HG02678 (cell line): ENCODE results near the gene RASAL1.

Source experiments
- ATAC-seq: cut with Tn5 transposase; IDR thresholded peaks from one replicate; pipeline ENCODE4 v1.9.1; 2021; ENCODE audit warnings: mild to moderate bottlenecking, moderate library complexity; ENCODE audit not compliant: unreplicated experiment

The RASAL1 gene

DNA sequence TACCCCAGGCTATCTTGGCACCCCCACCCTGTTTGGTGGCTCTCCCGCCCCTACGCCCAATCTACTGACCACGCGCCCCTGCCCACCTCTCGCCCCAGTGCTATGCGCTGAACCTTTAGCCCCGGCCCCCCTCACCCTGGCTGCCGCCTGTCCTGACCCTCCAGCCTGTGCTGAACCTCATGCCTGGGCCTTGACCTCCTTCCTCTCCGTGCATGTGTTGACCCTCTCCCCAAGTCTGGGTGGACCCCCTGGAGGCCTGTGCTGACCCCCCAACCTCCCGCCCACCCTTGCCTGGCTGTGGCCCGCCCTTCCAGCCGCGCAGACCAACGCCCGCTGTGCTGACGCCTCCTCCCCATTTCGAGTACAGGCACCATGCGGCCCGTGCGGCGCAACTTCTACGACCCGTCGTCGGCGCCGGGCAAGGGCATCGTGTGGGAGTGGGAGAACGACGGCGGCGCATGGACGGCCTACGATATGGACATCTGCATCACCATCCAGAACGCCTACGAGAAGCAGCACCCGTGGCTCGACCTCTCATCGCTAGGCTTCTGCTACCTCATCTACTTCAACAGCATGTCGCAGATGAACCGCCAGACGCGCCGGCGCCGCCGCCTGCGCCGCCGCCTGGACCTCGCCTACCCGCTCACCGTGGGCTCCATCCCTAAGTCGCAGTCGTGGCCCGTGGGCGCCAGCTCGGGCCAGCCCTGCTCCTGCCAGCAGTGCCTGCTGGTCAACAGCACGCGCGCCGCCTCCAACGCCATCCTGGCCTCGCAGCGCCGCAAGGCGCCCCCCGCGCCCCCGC is 58.3 kb downstream of the RASAL1 start:
- ATAC-seq: no peak

GRCh38 chr12:113075137-113075683 is 60.4 kb downstream of the RASAL1 start:
- peak; percentile 86 for ATAC-seq

GRCh38 chr12:113073586-113073985 is 62.0 kb downstream of the RASAL1 start:
- ATAC-seq: no peak

DNA sequence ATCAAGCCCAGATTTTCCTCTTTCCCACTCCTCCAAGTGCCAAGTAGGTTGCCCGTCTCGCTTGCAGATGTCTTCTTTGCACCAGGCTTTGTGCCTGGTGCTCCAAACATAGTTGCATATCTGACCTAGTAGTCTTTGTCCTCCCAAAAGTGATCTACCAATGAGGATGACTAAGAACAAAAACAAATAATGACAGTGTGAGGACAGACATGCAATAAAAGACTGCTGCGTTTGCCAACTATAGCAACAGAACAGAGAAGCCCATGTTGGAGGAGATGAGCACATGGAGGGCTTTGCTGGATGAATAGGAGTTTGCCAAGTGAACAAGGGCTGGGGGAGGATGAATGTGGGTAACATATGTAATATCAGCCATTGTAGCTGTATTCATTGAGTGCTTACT is 63.4 kb downstream of the RASAL1 start:
- no peak for ATAC-seq

- no peak for ATAC-seq
These were observed 64.1 kb downstream of the RASAL1 start for GRCh38 chr12:113071135-113072112.

GRCh38 chr12:113070117-113070906 is 65.2 kb downstream of the RASAL1 start:
- peak; percentile 45 for ATAC-seq

- ATAC-seq: no peak
These were observed 65.8 kb downstream of the RASAL1 start for GRCh38 chr12:113069751-113070116.

DNA sequence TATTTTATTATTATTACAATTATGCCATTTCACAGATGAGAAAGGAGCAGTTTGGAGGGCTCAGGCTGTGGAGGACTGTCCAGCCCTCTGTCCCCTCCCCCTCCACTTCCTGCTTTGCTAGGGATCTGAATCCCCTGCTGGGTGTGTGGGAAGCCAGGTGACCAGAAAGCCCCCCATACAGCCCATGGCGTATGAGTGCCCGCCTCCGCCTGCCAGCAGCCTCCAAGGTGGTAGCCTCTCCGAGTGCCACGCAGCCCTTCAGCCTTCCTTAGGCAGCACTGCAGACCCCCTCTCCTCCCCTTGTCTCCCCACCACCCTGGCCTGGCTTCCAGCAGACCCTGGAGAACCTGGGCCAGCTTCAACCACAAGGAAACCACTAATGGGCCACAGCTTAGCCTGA is 66.4 kb downstream of the RASAL1 start:
- no peak for ATAC-seq

DNA sequence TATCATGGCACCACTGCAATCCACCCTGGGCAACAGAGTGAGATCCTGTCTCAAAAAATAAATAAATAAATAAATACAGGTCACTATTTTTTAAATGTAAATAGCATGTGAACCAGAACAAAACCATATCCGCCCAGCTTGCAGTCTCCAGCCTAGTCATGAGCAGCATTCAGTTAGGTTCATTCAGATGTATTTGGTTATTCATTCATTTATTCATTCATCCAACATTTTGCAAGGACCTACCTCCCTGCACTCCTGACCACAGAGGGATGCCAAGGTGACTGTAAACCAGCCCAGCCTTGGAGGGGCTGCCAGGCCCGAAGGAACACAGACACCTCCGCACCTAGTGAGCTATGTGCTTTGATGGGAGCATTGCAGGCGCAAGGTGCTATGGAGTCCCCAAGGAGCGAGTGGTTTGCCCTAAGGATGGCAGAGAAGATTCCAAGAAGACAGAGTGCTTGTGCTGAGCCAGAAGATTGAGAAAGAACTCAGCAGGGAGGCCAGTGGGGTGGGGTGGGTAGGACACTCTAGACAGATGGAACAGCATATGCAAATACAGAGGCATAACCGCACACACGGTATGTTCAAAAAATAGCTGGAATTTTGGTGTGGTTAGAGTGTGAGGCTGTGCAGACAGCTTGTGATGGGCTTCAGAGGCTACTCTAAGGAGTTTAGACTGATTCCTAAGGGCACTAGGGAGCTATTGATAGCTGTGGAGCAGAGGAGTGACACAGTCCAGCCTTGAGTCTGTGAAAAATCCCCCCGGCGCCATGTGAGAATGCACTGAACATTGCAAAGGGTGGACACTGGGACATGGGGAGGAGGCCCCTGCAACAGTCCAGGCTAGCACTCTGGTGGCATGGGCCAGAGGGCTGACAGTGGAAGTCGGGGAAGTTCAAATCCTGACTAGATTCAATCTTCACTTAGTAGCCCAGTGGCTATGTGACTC is 67.3 kb downstream of the RASAL1 start:
- ATAC-seq: no peak

DNA sequence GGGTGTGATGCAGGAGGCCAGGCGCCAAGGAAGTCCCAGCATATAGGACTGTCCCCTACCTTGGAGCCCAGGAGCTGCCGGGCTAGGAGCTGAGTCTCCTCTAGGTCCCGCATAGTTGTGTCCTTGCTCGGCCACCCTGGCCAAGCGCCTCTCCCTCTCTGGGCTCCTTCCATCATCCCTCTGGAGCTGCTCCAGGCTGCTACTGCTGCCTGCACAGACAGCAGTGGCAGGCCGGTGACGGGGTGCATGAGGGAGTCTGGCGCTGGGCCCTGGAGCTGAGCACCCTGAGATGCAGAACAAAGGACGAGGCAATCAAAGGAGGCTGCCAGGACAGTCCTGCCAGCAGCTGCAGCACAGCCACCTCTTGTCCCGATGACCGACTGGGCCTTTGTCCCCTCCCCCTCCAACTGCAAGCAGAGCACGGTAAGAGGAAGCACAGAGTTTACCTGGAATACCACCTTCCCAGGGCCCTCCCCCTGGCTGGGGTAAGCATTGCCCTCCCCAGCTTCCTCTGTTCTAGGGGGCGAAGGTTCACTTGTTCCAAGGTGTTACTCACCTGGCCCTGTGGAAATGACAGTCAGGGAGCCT is 68.7 kb downstream of the RASAL1 start:
- no peak for ATAC-seq

DNA sequence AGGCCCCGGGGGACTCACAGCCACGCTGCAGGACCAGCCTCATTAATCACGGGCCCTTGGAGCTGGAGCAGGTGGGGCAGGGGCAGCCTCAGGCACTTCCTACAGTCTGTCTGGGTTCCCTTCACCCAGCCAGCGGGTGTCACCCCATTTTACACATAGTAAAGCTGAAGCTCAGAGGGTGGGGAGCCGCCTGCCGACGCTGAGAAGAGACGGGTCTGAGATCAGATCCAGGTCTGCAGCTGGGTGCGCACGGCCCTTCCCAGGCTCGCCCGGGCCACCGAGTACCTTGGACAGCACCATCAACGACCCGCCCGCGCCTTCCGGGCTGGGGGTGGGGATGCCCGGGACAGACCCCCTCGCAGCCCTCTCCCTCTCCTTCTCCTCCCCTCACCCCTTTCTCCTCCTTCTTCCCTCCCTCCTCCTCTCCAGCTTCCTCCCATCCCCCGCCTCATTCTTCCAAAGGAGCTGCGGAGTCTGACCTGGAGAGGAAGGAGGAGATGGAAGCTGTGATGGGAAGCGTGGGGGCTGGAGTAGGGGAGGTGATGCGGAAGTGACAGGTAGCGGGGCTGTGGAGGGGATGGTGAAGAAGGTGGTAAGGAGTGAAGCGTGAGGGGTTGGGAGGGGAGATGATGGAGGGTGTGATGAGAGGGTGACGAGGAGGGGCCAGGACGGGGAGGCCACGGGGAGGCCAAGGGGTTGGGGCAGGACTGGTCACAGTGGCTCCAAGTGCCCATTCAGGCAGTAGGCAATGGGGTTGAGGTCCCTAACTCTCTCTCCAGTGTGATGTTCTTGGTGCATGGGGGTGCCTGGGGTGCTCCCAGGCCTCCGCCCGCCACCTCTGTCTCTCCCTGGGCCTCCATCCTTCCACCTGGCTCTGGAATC is 70.2 kb downstream of the RASAL1 start:
- no peak for ATAC-seq

- no peak for ATAC-seq
These were observed 71.0 kb downstream of the RASAL1 start for GRCh38 chr12:113064395-113065125.

- no peak for ATAC-seq
These were observed 71.9 kb downstream of the RASAL1 start for GRCh38 chr12:113063396-113064350.

- peak; percentile 52 for ATAC-seq
These were observed 72.8 kb downstream of the RASAL1 start for GRCh38 chr12:113062502-113063395.

DNA sequence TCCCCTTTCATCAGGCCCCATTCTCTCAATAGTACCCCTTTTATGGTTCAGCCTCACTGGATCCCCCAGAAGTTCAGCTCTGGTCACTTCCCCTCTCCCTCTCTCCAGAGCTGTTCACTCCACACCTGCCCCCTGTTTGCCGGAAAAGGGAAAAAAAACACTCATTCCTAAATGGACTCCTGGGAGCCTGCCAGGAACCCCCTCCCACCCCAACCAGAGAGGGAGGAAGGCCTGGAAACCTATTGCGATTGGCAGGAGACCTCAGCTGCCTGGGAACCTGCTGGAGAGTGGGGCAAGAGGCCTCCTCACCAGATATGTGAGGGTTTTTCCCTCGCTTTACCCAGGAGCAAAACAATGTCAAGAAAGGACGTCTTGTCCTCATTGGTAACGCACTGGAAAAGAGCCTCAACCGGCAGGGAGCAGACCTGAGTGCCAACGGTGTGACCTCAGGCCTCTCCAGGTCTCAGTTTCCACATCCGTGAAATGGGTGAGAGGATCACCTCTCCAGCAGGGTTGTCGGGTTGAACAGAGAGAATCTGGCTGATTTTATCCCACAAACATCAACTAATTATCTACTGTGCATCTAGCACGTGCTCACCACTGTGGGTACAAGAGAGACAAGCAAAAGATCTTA is 74.4 kb downstream of the RASAL1 start:
- ATAC-seq: no peak
